ENCODE measurements around the gene CCDC54.

CCDC54 gene

DNA sequence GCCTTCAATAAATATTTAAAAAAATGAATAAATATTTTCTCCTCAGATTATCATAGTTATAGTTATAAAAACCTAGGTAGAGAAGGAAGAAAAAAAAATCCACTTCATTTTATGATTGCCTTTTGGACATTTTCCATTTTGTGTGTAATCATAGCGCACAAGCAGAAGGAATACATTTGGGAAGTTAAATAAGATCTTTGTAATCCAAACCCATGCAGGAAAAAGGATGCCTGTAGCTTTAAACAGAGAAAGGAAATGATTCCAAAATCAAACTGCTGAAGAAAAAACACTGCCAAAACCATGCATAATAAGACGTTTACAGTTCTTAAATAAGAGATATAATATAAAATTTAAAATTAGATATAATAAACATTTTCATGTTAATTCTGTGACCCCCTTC is 7.4 kb upstream of the CCDC54 start:
- TF ChIP-seq, protein P1, sequence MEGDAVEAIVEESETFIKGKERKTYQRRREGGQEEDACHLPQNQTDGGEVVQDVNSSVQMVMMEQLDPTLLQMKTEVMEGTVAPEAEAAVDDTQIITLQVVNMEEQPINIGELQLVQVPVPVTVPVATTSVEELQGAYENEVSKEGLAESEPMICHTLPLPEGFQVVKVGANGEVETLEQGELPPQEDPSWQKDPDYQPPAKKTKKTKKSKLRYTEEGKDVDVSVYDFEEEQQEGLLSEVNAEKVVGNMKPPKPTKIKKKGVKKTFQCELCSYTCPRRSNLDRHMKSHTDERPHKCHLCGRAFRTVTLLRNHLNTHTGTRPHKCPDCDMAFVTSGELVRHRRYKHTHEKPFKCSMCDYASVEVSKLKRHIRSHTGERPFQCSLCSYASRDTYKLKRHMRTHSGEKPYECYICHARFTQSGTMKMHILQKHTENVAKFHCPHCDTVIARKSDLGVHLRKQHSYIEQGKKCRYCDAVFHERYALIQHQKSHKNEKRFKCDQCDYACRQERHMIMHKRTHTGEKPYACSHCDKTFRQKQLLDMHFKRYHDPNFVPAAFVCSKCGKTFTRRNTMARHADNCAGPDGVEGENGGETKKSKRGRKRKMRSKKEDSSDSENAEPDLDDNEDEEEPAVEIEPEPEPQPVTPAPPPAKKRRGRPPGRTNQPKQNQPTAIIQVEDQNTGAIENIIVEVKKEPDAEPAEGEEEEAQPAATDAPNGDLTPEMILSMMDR (IDR thresholded peaks at IDR 0.05; ENCODE audit: borderline replicate concordance, insufficient read depth, low read depth, low read length) = no peak
- H3K4me3 ChIP-seq (ENCODE audit: low read depth, low read length) = no peak overlapping the region

DNA sequence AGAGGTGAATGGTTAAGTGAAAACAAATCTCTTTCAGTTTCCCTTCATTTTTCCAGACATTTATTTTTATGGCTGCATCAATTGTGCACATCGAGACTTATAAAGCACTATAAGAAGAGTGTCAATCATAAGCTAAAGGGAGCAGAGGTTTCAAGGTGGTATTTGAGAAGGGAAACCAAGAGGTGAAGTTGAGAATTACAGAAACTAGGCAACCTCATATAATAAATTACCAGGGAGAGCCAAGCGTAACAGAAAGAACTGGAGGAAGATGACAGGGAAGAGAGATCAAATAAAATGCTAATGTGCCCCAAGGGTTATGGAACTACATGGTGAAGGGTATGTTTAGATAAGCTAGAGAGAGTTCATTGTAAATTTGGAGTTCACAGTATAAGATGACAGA is 6.3 kb upstream of the CCDC54 start:
- TF ChIP-seq, protein P1 (IDR thresholded peaks at IDR 0.05; ENCODE audit: borderline replicate concordance, insufficient read depth, low read depth, low read length) = no peak
- no peak overlapping the region for H3K4me3 ChIP-seq (ENCODE audit: low read depth, low read length)

DNA sequence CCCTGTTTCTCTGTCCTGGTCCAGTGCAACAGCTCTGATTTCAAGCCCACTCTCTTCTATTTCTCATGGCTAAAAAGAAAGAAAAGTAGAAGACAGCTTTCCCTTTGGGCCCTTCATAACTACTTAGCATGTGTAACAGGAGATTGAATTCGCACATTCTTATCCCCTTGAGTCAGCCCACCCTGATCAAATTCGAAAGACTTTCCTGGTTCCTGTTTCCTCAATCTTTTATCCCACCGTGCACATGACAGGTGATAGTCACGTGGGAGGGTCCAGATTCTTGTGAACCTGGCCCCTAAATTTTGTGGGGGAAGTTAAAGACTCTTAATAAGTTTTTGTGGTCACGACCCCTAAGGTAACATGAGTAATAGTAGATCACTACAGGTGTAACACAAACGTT is 4.7 kb upstream of the CCDC54 start:
- TF ChIP-seq, protein P1 (IDR thresholded peaks at IDR 0.05; ENCODE audit: borderline replicate concordance, insufficient read depth, low read depth, low read length) = no peak
- H3K4me3 ChIP-seq (ENCODE audit: low read depth, low read length) = no peak overlapping the region

DNA sequence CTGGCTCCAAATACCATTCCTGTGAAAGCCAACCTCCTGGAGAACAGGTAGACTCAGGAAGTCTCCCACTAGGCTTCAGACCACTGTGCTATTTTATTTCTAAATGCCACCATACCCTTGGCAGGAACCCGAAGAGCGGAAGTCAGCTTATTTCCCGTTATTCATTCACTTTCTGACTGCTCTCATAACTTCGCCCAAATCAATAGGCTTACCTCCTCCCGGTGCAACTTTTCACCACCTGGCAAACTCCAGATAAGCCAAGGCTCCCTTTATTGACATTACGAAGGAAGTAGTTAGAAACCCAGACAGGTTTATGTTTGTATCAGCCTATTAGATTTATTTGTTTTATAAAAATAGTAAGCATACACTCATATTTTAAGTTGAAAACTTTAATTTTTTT is 3.3 kb upstream of the CCDC54 start:
- no peak overlapping the region for H3K4me3 ChIP-seq (ENCODE audit: low read depth, low read length)
- TF ChIP-seq, protein P1 (IDR thresholded peaks at IDR 0.05; ENCODE audit: borderline replicate concordance, insufficient read depth, low read depth, low read length) = no peak

DNA sequence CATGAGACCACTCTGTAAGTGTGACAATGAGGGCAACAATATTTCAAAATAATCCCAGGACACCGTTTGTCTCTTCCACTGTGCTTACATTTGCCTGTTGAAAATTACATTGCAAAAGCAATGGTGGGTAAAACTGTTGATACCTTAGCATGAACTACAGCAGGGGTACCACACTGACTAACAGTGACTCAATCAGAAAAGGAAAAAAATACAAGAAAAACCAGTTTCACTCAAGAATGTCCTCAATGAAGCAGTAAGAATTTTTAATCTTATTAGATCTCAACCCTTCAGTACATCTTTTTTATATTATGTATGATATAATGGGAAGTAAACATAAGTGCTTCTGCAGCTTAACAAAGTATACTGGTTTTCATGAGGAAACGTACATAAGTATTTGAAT is 1.6 kb upstream of the CCDC54 start:
- H3K4me3 ChIP-seq (ENCODE audit: low read depth, low read length) = no peak overlapping the region
- TF ChIP-seq, protein P1 (IDR thresholded peaks at IDR 0.05; ENCODE audit: borderline replicate concordance, insufficient read depth, low read depth, low read length) = no peak

DNA sequence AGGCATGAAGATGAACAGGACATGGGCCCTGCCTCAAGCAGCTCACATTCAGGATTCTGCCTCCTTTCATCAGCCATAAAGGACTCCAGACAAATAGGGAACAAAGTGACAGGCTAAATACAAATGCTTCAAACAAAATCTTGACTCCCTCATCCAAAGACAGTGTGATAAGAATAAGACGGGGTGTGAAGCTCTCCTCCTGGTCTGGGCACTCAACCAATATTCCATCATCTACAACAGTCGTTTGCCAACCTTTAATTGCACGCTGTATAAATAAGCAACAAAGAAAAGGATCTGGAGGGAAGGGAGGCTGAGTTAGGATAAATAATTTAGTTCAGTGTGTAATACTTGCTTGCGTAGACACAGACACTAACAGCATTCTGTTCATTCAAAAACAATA is 5.4 kb downstream of the CCDC54 start:
- no peak overlapping the region for H3K4me3 ChIP-seq (ENCODE audit: low read depth, low read length)
- TF ChIP-seq, protein P1 (IDR thresholded peaks at IDR 0.05; ENCODE audit: borderline replicate concordance, insufficient read depth, low read depth, low read length) = no peak

DNA sequence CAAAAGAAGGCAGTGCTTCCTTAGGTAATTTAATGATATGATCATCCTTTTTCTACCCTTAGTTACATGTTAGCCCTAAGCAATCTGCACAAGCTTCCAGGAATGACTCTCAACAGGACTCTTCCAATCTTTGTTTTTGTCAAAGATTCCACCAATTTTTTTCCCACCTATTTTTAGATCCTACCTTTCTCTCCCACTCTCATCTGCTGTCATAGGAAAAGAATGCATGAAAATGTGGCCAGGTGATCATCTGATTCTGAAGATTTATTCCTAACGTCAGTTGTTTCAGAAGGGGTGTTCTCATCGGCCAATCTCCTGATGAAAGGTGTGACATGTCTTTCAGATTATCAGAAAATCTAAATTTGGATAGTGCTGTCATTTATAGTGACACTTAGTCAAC is 7.2 kb downstream of the CCDC54 start:
- H3K4me3 ChIP-seq (ENCODE audit: low read depth, low read length) = no peak overlapping the region
- TF ChIP-seq, protein P1 (IDR thresholded peaks at IDR 0.05; ENCODE audit: borderline replicate concordance, insufficient read depth, low read depth, low read length) = no peak

All from GM12875 (cell line).